H9 (cell line): ENCODE results near the gene TMEM167B. TPM values are rescaled to one million over a fixed set of nuclear protein-coding genes. Genes with fewer than 3 reads are reported as not detected.

ENCODE experiments used
- DNase-seq: peaks from one replicate; pipeline ENCODE4 v3.0.0-alpha.2; 2017
- H2AFZ ChIP-seq: one replicate; pipeline ENCODE4 v1.6.1; 2013; ENCODE audit warnings: mild to moderate bottlenecking, low read length, control low read depth, moderate library complexity
- H2AK5ac ChIP-seq: 2 replicates; pipeline ENCODE4 v1.6.1; 2013; ENCODE audit warnings: low read length, control low read depth, mixed read lengths; ENCODE audit not compliant: insufficient read length
- H2BK120ac ChIP-seq: one replicate; pipeline ENCODE4 v1.6.1; 2013; ENCODE audit warnings: low read depth, mild to moderate bottlenecking, low read length, control low read depth, inconsistent platforms; ENCODE audit not compliant: poor library complexity, severe bottlenecking
- H2BK12ac ChIP-seq: 2 replicates; pipeline ENCODE4 v1.6.1; 2013; ENCODE audit warnings: low read length, control low read depth, mixed read lengths, low read depth; ENCODE audit not compliant: insufficient read length
- H2BK15ac ChIP-seq: 2 replicates; pipeline ENCODE4 v1.6.1; 2013; ENCODE audit warnings: low read depth, low read length, control low read depth
- H2BK20ac ChIP-seq: one replicate; pipeline ENCODE4 v1.6.1; 2013; ENCODE audit warnings: low read depth, mild to moderate bottlenecking, low read length, control low read depth, inconsistent platforms; ENCODE audit not compliant: poor library complexity, severe bottlenecking
- H2BK5ac ChIP-seq: 2 replicates; pipeline ENCODE4 v1.6.1; 2013; ENCODE audit warnings: low read length, control low read depth, mixed read lengths; ENCODE audit not compliant: insufficient read length
- H3K14ac ChIP-seq: 2 replicates; pipeline ENCODE4 v1.6.1; 2013; ENCODE audit warnings: low read length, control low read depth; ENCODE audit not compliant: insufficient read depth
- H3K18ac ChIP-seq: 2 replicates; pipeline ENCODE4 v1.6.1; 2013; ENCODE audit warnings: low read depth, mild to moderate bottlenecking, mixed read lengths, low read length, control low read depth; ENCODE audit not compliant: insufficient read length
- H3K23ac ChIP-seq: 2 replicates; pipeline ENCODE4 v1.6.1; 2013; ENCODE audit warnings: low read length, control low read depth, mixed read lengths, low read depth; ENCODE audit not compliant: insufficient read length
- H3K23me2 ChIP-seq: 2 replicates; pipeline ENCODE4 v1.6.1; 2013; ENCODE audit warnings: low read depth, mild to moderate bottlenecking, mixed read lengths, low read length, control low read depth; ENCODE audit not compliant: insufficient read length, poor library complexity, severe bottlenecking
- H3K27ac ChIP-seq: 2 replicates; pipeline ENCODE4 v1.5.1; 2013; ENCODE audit warnings: low read length, control low read depth, mixed read lengths, low read depth; ENCODE audit not compliant: insufficient read length
- H3K27me3 ChIP-seq: 2 replicates; pipeline ENCODE4 v1.6.1; 2013; ENCODE audit warnings: low read length, control low read depth, inconsistent platforms; ENCODE audit not compliant: insufficient read depth
- H3K4ac ChIP-seq: 2 replicates; pipeline ENCODE4 v1.6.1; 2013; ENCODE audit warnings: low read depth, mild to moderate bottlenecking, control low read depth, inconsistent platforms, low read length, moderate library complexity
- H3K4me1 ChIP-seq: 2 replicates; pipeline ENCODE4 v1.6.1; 2013; ENCODE audit warnings: low read length, control low read depth, inconsistent platforms; ENCODE audit not compliant: insufficient read depth
- H3K4me2 ChIP-seq: 2 replicates; pipeline ENCODE4 v1.6.1; 2013; ENCODE audit warnings: low read length, control low read depth, mixed read lengths; ENCODE audit not compliant: insufficient read length, insufficient read depth
- H3K56ac ChIP-seq: 2 replicates; pipeline ENCODE4 v1.6.1; 2013; ENCODE audit warnings: low read depth, mild to moderate bottlenecking, mixed read lengths, low read length, control low read depth; ENCODE audit not compliant: insufficient read length
- H3K79me1 ChIP-seq: 2 replicates; pipeline ENCODE4 v1.6.1; 2013; ENCODE audit warnings: low read depth, mild to moderate bottlenecking, moderate library complexity, low read length, control low read depth, inconsistent platforms; ENCODE audit not compliant: insufficient read depth, poor library complexity, severe bottlenecking
- H3K79me2 ChIP-seq: 2 replicates; pipeline ENCODE4 v1.6.1; 2013; ENCODE audit warnings: low read length, control low read depth, inconsistent platforms; ENCODE audit not compliant: insufficient read depth
- H3K9ac ChIP-seq: 2 replicates; pipeline ENCODE4 v1.6.1; 2013; ENCODE audit warnings: low read length, control low read depth, mixed read lengths; ENCODE audit not compliant: insufficient read length; ENCODE audit errors: extremely low read depth
- H3K9me3 ChIP-seq: one replicate; pipeline ENCODE4 v1.6.1; 2013; ENCODE audit warnings: low read depth, low read length, inconsistent platforms; ENCODE audit not compliant: control insufficient read depth
- H3T11ph ChIP-seq: one replicate; pipeline ENCODE4 v1.6.1; 2013; ENCODE audit warnings: mild to moderate bottlenecking, low read length, control low read depth, inconsistent platforms
- H4K20me1 ChIP-seq: one replicate; pipeline ENCODE4 v1.6.1; 2013; ENCODE audit not compliant: control insufficient read depth, insufficient read length, insufficient read depth
- H4K5ac ChIP-seq: 2 replicates; pipeline ENCODE4 v1.6.1; 2013; ENCODE audit warnings: low read depth, mild to moderate bottlenecking, mixed read lengths, low read length, control low read depth; ENCODE audit not compliant: insufficient read length
- H4K8ac ChIP-seq: replicated peaks from 2 replicates; pipeline ENCODE4 v1.6.1; 2013; ENCODE audit warnings: low read length, control low read depth, mixed read lengths, low read depth; ENCODE audit not compliant: insufficient read length
- H4K91ac ChIP-seq: 2 replicates; pipeline ENCODE4 v1.6.1; 2013; ENCODE audit warnings: low read depth, mild to moderate bottlenecking, moderate library complexity, mixed read lengths, low read length, control low read depth; ENCODE audit not compliant: insufficient read length
- H3K27ac Mint-ChIP-seq, 3 experiments: 2 replicates in 2 of 3; 3 replicates in 1 of 3; pipeline ENCODE4 v1.8.0; 2020 to 2021; ENCODE audit warnings: mixed read lengths in 3 of 3, mild to moderate bottlenecking in 1 of 3, moderate library complexity in 1 of 3
- H3K27me3 Mint-ChIP-seq: 2 replicates; pipeline ENCODE4 v1.8.0; 2021; ENCODE audit warnings: low read depth, mild to moderate bottlenecking, moderate library complexity, mixed read lengths
- H3K36me3 Mint-ChIP-seq, 3 experiments: 2 replicates in 2 of 3; 3 replicates in 1 of 3; pipeline ENCODE4 v1.8.0; 2020 to 2021; ENCODE audit warnings: low read depth in 3 of 3, mixed read lengths in 3 of 3; ENCODE audit not compliant: insufficient read depth in 1 of 3
- H3K4me1 Mint-ChIP-seq, 2 experiments: 2 replicates each; pipeline ENCODE4 v1.8.0; 2020; ENCODE audit warnings: mixed read lengths in 2 of 2
- H3K4me3 Mint-ChIP-seq, 2 experiments: 2 replicates in 1 of 2; 3 replicates in 1 of 2; pipeline ENCODE4 v1.8.0; 2020 to 2021; ENCODE audit warnings: mild to moderate bottlenecking in 2 of 2, mixed read lengths in 2 of 2, moderate library complexity in 1 of 2
- H3K9me3 Mint-ChIP-seq, 2 experiments: 2 replicates in 1 of 2; 3 replicates in 1 of 2; pipeline ENCODE4 v1.8.0; 2020; ENCODE audit warnings: mild to moderate bottlenecking in 2 of 2, mixed read lengths in 2 of 2, moderate library complexity in 1 of 2
- CTCF ChIP-seq: fragments of 200-600 bp; sonication (generic); conservative IDR thresholded peaks from 3 replicates; pipeline ENCODE4 v1.8.0; 2021; ENCODE audit warnings: antibody characterized with exemption, mild to moderate bottlenecking
- WGBS: extraction: QIAGEN DNeasy Blood & Tissue Kit; methylation state at CpG from one replicate; pipeline ENCODE4 v1.1.7; 2013; ENCODE audit warnings: missing lambda C conversion rate, low lambda C conversion rate, mixed read lengths; ENCODE audit not compliant: insufficient read length; ENCODE audit errors: extremely low coverage; 5-methylcytosine and 5-hydroxymethylcytosine counted together
- total RNA-seq: library from RNA; stranded (reverse); gene quantifications from 2 replicates; pipeline ENCODE4 v1.2.1, GENCODE V29; 2021

TMEM167B gene
- total RNA-seq, 1 experiment from 2014 or later, result 13.9 TPM

- Histone ChIP-seq H2BK15ac (no peak overlapping the region), H4K91ac (no peak overlapping the region), H4K8ac (no peak overlapping the region), H3K56ac (no peak overlapping the region), H3K23me2 (peaks cover under 1% of the 10 kb centered on the region), H3K27ac (no peak overlapping the region), H3K27me3 (no peaks in the 10 kb centered on the region), H3K18ac (no peak overlapping the region), H3K79me2 (no peaks in the 10 kb centered on the region), H2BK120ac (no peak overlapping the region), H3K14ac (no peak overlapping the region), H2BK20ac (no peak overlapping the region), H3K4ac (no peak overlapping the region), H3K79me1 (no peaks in the 10 kb centered on the region), H3K4me2 (no peak overlapping the region), H2BK5ac (no peak overlapping the region), H4K5ac (no peak overlapping the region), H2AK5ac (no peak overlapping the region), H3T11ph (no peak overlapping the region), H3K9me3 (no peaks in the 10 kb centered on the region), H2AFZ (no peak overlapping the region), H3K9ac (no peak overlapping the region), H2BK12ac (no peak overlapping the region), H3K4me1 (no peaks in the 10 kb centered on the region), H3K23ac (no peak overlapping the region), H4K20me1 (no peaks in the 10 kb centered on the region)
- Mint-ChIP-seq H3K4me3 (no peak overlapping the region; a peak in 1 of 5 replicates), H3K27ac (no peak overlapping the region), H3K27me3 (peaks cover 3% of the 10 kb centered on the region; the same call in 1 of the 2 replicates), H3K36me3 (no peaks in the 10 kb centered on the region), H3K4me1 (peaks cover 3 to 4% of the 10 kb centered on the region in 2 experiments; a peak in 1 of 4 replicates), H3K9me3 (no peaks in the 10 kb centered on the region)
- no peak for DNase-seq
- WGBS, result no CpG with 5 or more reads among the region's 4 CpGs
- no peak for TF ChIP-seq CTCF
Measured at GRCh38 chr1:109046671-109047070, 43.9 kb upstream of the TMEM167B start.
